NCI-H146 (cell line): ENCODE results near the gene SATL1.
"Not testable (repeated sequence)": the region's sequence is repeated elsewhere in the genome, so short reads cannot be mapped to it uniquely, and the experiment has no call there.

ENCODE experiments used
- DNase-seq: peaks from one replicate; lab custom pipeline; 2025; lab: John Stamatoyannopoulos, UW

Gene SATL1

DNA sequence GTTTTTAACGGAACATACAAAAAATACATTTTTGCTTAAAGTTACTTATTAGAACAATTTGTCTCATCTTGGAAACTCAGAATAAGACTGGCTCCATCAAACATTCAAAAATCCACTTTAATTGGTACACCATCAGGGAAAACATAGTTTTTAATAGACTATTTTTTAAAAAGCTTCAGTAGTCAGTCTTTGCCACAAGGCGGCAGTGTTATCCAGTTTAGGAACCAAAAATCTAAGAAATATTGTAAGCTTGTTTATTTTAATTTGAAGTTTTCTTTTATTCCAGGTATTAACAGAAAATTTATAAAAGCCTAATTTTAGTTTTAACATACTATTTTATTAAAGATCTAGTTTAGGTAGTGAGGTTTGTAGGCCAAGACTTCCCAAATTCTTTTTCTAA, 132.2 kb downstream of the SATL1 start:
- no peak for DNase-seq

- peak; percentile 32 for DNase-seq
These were observed 134.3 kb downstream of the SATL1 start for GRCh38 chrX:85109235-85109634.

DNA sequence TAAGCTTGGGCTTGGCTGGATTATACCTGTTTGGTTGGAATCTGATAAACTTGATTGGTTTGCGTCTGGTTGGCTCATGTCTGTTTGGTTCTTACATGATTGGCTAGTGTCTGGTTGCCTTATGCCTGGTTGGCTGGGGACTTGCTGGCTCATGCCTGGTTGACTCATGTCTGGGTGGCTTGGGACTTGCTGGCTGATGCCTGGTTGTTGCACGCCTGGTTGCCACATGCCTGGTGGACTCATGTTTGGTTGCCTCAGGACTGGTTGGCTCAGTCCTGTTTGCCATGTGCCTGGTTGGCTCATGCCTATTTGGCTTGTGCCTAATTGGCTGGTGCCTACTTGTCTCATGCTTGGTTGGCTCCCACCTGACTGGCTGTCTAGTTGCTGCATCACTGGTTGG, 135.4 kb downstream of the SATL1 start:
- DNase-seq = no peak

DNA sequence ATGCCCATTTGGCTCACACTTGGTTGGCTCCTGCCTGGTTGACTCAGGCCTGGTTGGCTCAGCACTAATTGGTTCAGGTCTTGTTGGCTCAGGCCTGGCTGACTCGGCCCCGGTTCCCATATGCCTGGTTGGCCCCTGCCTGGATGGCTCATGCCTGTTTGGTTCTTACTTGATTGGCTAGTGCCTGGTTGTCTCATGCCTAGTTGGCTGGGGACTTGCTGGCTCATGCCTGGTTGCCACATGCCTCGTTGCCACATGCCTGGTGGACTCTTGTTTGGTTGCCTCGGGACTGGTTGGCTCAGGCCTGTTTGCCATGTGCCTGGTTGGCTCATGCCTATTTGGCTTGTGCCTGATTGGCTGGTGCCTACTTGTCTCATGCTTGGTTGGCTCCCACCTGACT, 136.2 kb downstream of the SATL1 start:
- no peak for DNase-seq

GRCh38 chrX:85089321-85089840, 154.2 kb downstream of the SATL1 start:
- DNase-seq = no peak

- DNase-seq = no peak
These were observed 158.7 kb downstream of the SATL1 start for GRCh38 chrX:85084770-85085393.

GRCh38 chrX:85077247-85077646, 166.3 kb downstream of the SATL1 start:
- not testable (repeated sequence) for DNase-seq

DNA sequence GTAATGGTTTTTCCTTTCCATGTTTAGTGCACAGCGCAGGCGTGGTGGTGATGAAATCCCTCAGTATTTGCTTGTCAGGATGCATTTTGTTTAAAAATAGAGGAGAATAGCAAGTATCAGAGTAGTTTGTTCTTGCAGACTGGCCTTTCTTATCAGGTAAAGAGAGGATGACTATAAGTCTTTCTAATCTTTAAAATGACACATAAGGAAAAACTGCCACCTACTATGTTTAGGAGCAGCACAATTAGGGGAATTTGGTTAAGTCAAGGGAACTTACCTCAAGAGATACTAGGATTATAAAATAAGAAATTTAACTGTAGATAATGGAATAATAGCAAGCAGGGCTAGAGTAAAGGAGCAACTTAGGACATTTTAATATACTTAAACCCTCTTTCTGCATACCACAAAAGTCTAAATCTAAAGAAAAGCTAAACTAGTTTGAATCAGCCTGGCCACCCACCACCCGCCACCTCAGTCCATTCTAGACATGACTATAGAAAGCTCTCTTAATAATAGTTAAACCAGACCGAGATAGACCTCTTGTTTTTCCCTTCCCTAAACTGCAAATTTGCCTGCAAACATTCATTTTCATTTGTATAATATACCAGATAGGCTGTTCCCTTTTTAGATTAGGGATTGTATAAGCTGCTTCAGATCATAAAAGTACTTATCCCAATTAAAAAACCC, 177.9 kb downstream of the SATL1 start:
- no peak for DNase-seq

- peak; percentile 13 for DNase-seq
These were observed 190.8 kb downstream of the SATL1 start for GRCh38 chrX:85052636-85053343.

DNA sequence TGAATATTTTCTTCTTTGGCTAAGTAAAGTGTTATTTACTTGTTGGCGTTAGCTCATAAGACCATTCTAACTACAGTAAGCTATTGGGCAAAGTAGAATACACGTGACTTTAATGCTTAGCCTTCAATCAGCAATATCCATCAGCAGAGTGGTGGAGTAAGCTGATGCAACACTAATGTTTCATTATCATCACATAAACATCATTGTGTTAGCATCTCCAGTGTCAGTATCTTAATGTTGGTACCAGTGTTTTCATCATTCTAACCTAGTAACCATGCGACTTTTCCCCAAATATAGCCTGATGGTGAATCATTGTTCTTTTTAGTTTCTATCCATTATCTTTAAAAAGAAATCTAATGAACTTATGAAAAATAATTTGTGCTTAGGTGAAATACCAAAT, 191.4 kb downstream of the SATL1 start:
- DNase-seq = no peak

DNA sequence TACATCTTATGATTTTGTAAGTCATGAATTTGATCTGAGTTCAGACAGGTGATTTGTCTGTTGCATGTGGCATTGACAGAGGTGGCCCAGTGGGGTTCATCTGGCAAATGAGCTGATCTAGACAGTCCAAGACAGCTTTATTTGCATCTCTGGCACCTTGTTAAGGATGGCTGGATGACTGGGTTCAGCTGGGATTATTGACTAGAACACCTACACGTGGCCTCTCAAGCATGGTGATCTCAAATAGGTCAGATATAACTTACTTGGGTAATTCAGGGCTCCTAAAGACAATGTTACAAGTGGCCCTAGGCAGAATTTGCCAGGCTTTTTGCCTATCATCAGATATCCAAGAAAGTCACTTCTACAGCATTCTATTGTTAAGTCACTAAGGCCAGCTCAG, 192.0 kb downstream of the SATL1 start:
- no peak for DNase-seq
